Right atrium auricular region (tissue), 2 donors: ENCODE results near the gene DLGAP1. TPM values are rescaled to one million over a fixed set of nuclear protein-coding genes. Genes with fewer than 3 reads are reported as not detected.

Source experiments
- DNase-seq: peaks from one replicate; pipeline ENCODE4 v3.0.0-alpha.2; 2019; ENCODE audit warnings: low spot score
- H3K27ac ChIP-seq, 2 donors: fragments of 200-600 bp; sonication (generic); 1 replicate in 1 of 2; 2 replicates in 1 of 2; pipeline ENCODE4 v1.5.1; 2016 to 2019
- H3K27me3 ChIP-seq, 2 donors: fragments of 200-600 bp; sonication (generic); one replicate each; pipeline versions ENCODE4 v1.5.1 to v1.6.0; 2017 to 2019
- H3K36me3 ChIP-seq: fragments of 200-600 bp; sonication (generic); one replicate; pipeline ENCODE4 v1.5.1; 2016
- H3K4me1 ChIP-seq, 2 donors: fragments of 200-600 bp; sonication (generic); one replicate each; pipeline versions ENCODE4 v1.5.1 to v1.6.0; 2017 to 2019
- H3K4me3 ChIP-seq, 2 donors: fragments of 200-600 bp; sonication (generic); 1 replicate in 1 of 2; 2 replicates in 1 of 2; pipeline ENCODE4 v1.5.1; 2017 to 2019; ENCODE audit warnings: mild to moderate bottlenecking in 1 of 2, moderate library complexity in 1 of 2
- H3K9me3 ChIP-seq, 2 donors: fragments of 200-600 bp; sonication (generic); one replicate each; pipeline ENCODE4 v1.5.1; 2019
- CTCF ChIP-seq, 2 donors: fragments of 200-600 bp; sonication (generic); IDR thresholded peaks; one replicate each; pipeline ENCODE4 v1.5.1; 2019; ENCODE audit warnings: antibody characterized with exemption in 2 of 2
- total RNA-seq, 2 donors: library from RNA; depleted of rRNA; stranded (reverse); fragments of >200 nt; gene quantifications; one replicate each; pipeline ENCODE4 v1.1.0, GENCODE V29; 2016

The DLGAP1 gene
- total RNA-seq, 2 donors from 2014 or later = 0.56 to 1.1 TPM

DNA sequence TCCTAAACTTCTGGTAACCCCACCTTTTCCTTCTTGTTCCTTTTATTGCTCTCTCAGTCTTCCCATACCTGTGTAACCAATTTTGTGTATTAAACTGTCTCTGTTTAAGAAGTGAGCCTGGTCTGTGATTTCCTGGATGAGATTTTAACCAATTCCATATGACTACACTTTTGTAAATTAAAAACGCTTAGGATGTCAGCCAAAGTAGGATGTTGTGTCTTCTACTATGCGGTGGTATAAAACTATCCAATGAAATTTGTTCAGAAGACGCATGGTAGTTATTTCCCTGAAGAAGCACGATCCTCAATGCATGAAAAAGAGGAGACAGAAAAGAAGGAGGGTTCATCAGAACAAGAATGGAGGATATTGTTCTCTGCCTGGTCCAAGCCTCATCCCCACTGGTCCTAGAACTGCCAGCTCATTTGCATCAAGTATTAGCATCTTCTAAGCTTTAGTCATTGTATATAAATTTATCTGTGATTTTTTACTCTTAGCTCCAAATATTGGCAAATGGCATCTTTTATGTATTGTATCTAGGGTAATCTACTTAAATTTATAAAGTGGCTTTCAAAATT lies 877.7 kb downstream of the DLGAP1 start:
- Histone ChIP-seq H3K36me3 (no peaks in the 10 kb centered on the region), H3K27me3 (no peaks in the 10 kb centered on the region), H3K4me3 (no peak overlapping the region), H3K9me3 (no peaks in the 10 kb centered on the region), H3K27ac (no peak overlapping the region), H3K4me1 (no peaks in the 10 kb centered on the region)
- no peak for TF ChIP-seq CTCF (IDR thresholded peaks at IDR 0.05)
- DNase-seq = no peak

- Histone ChIP-seq H3K36me3 (no peaks in the 10 kb centered on the region), H3K4me3 (no peak overlapping the region), H3K27me3 (no peaks in the 10 kb centered on the region), H3K4me1 (no peaks in the 10 kb centered on the region), H3K9me3 (no peaks in the 10 kb centered on the region), H3K27ac (no peak overlapping the region)
- no peak for TF ChIP-seq CTCF (IDR thresholded peaks at IDR 0.05)
- no peak for DNase-seq
Observed at GRCh38 chr18:3572761-3573160, 882.3 kb downstream of the DLGAP1 start.

GRCh38 chr18:3566851-3567250 lies 888.3 kb downstream of the DLGAP1 start:
- no peak for TF ChIP-seq CTCF (IDR thresholded peaks at IDR 0.05)
- no peak overlapping the region for H3K4me3 ChIP-seq
- no peak for DNase-seq
- no peaks in the 10 kb centered on the region for H3K36me3 ChIP-seq
- H3K27ac ChIP-seq = no peak overlapping the region
- H3K9me3 ChIP-seq = peaks cover 0 to 16% of the 10 kb centered on the region in 2 donors
- H3K4me1 ChIP-seq = no peaks in the 10 kb centered on the region
- H3K27me3 ChIP-seq = no peaks in the 10 kb centered on the region

DNA sequence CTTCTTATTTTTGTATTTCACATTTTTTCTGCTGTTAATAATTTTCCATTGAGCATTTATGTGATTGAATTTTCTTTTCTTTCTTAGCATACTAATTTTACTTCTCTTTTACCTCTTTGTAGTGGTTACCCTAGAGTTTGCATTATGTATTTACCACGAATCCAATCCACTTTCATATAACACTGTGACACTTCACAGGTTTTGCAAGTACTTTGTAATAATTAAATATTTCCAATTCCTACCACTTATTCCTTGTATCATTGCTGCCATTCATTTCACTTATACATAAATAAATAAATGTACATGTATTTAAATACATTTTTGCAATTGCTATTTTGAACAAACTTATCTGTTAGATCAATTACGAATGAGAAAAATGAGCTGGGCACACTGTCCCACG lies 894.4 kb downstream of the DLGAP1 start:
- H3K4me1 ChIP-seq = no peaks in the 10 kb centered on the region
- no peaks in the 10 kb centered on the region for H3K27me3 ChIP-seq
- peaks cover 0 to 16% of the 10 kb centered on the region in 2 donors for H3K9me3 ChIP-seq
- no peaks in the 10 kb centered on the region for H3K36me3 ChIP-seq
- DNase-seq = no peak
- no peak for TF ChIP-seq CTCF (IDR thresholded peaks at IDR 0.05)
- H3K4me3 ChIP-seq = no peak overlapping the region
- H3K27ac ChIP-seq = no peak overlapping the region

DNA sequence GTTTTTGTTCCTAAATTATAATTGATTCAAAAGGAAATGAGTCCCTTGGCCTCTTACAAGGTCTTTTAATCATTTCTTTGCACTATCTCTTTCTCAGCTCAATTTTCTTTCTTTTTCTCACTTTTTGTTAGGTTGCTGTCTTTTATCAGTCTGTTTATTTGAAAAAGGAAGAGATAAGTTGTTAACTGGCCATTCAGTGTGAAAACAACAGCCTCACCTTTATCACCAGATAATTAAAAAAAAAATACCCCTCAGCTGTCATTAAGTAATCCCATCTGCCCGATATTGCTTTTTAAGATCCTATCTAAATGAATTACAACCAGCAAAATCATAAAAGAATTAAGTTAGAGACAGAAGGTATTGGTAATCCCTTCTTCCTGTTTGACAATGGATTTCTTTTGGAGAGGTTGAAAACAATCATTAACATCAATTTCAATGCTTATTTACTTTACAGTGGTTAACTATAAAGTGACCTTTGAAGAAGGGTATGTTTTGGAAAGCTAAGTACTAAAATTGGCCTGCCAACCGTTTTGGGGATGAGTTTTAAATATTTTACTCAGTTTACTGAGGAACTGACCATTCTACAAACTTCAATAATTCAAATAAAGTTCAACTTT lies 900.2 kb downstream of the DLGAP1 start:
- no peak for TF ChIP-seq CTCF (IDR thresholded peaks at IDR 0.05)
- Histone ChIP-seq H3K4me1 (no peaks in the 10 kb centered on the region), H3K27me3 (no peaks in the 10 kb centered on the region), H3K27ac (no peak overlapping the region), H3K36me3 (no peaks in the 10 kb centered on the region), H3K4me3 (no peak overlapping the region), H3K9me3 (no peaks in the 10 kb centered on the region)
- DNase-seq = no peak
